H9 (cell line): ENCODE measurements around the gene GPR107. TPM values are rescaled to one million over a fixed set of nuclear protein-coding genes. Genes with fewer than 3 reads are reported as not detected.

Source experiments
- DNase-seq: peaks from one replicate; pipeline ENCODE4 v3.0.0-alpha.2; 2017
- H2AFZ ChIP-seq: one replicate; pipeline ENCODE4 v1.6.1; 2013; ENCODE audit warnings: mild to moderate bottlenecking, low read length, control low read depth, moderate library complexity
- H2AK5ac ChIP-seq: 2 replicates; pipeline ENCODE4 v1.6.1; 2013; ENCODE audit warnings: low read length, control low read depth, mixed read lengths; ENCODE audit not compliant: insufficient read length
- H2BK120ac ChIP-seq: one replicate; pipeline ENCODE4 v1.6.1; 2013; ENCODE audit warnings: low read depth, mild to moderate bottlenecking, low read length, control low read depth, inconsistent platforms; ENCODE audit not compliant: poor library complexity, severe bottlenecking
- H2BK12ac ChIP-seq: 2 replicates; pipeline ENCODE4 v1.6.1; 2013; ENCODE audit warnings: low read length, control low read depth, mixed read lengths, low read depth; ENCODE audit not compliant: insufficient read length
- H2BK15ac ChIP-seq: 2 replicates; pipeline ENCODE4 v1.6.1; 2013; ENCODE audit warnings: low read depth, low read length, control low read depth
- H2BK20ac ChIP-seq: one replicate; pipeline ENCODE4 v1.6.1; 2013; ENCODE audit warnings: low read depth, mild to moderate bottlenecking, low read length, control low read depth, inconsistent platforms; ENCODE audit not compliant: poor library complexity, severe bottlenecking
- H2BK5ac ChIP-seq: 2 replicates; pipeline ENCODE4 v1.6.1; 2013; ENCODE audit warnings: low read length, control low read depth, mixed read lengths; ENCODE audit not compliant: insufficient read length
- H3K14ac ChIP-seq: 2 replicates; pipeline ENCODE4 v1.6.1; 2013; ENCODE audit warnings: low read length, control low read depth; ENCODE audit not compliant: insufficient read depth
- H3K18ac ChIP-seq: 2 replicates; pipeline ENCODE4 v1.6.1; 2013; ENCODE audit warnings: low read depth, mild to moderate bottlenecking, mixed read lengths, low read length, control low read depth; ENCODE audit not compliant: insufficient read length
- H3K23ac ChIP-seq: 2 replicates; pipeline ENCODE4 v1.6.1; 2013; ENCODE audit warnings: low read length, control low read depth, mixed read lengths, low read depth; ENCODE audit not compliant: insufficient read length
- H3K23me2 ChIP-seq: 2 replicates; pipeline ENCODE4 v1.6.1; 2013; ENCODE audit warnings: low read depth, mild to moderate bottlenecking, mixed read lengths, low read length, control low read depth; ENCODE audit not compliant: insufficient read length, poor library complexity, severe bottlenecking
- H3K27ac ChIP-seq: 2 replicates; pipeline ENCODE4 v1.5.1; 2013; ENCODE audit warnings: low read length, control low read depth, mixed read lengths, low read depth; ENCODE audit not compliant: insufficient read length
- H3K27me3 ChIP-seq: 2 replicates; pipeline ENCODE4 v1.6.1; 2013; ENCODE audit warnings: low read length, control low read depth, inconsistent platforms; ENCODE audit not compliant: insufficient read depth
- H3K4ac ChIP-seq: 2 replicates; pipeline ENCODE4 v1.6.1; 2013; ENCODE audit warnings: low read depth, mild to moderate bottlenecking, control low read depth, inconsistent platforms, low read length, moderate library complexity
- H3K4me1 ChIP-seq: 2 replicates; pipeline ENCODE4 v1.6.1; 2013; ENCODE audit warnings: low read length, control low read depth, inconsistent platforms; ENCODE audit not compliant: insufficient read depth
- H3K4me2 ChIP-seq: 2 replicates; pipeline ENCODE4 v1.6.1; 2013; ENCODE audit warnings: low read length, control low read depth, mixed read lengths; ENCODE audit not compliant: insufficient read length, insufficient read depth
- H3K56ac ChIP-seq: 2 replicates; pipeline ENCODE4 v1.6.1; 2013; ENCODE audit warnings: low read depth, mild to moderate bottlenecking, mixed read lengths, low read length, control low read depth; ENCODE audit not compliant: insufficient read length
- H3K79me1 ChIP-seq: 2 replicates; pipeline ENCODE4 v1.6.1; 2013; ENCODE audit warnings: low read depth, mild to moderate bottlenecking, moderate library complexity, low read length, control low read depth, inconsistent platforms; ENCODE audit not compliant: insufficient read depth, poor library complexity, severe bottlenecking
- H3K79me2 ChIP-seq: 2 replicates; pipeline ENCODE4 v1.6.1; 2013; ENCODE audit warnings: low read length, control low read depth, inconsistent platforms; ENCODE audit not compliant: insufficient read depth
- H3K9ac ChIP-seq: 2 replicates; pipeline ENCODE4 v1.6.1; 2013; ENCODE audit warnings: low read length, control low read depth, mixed read lengths; ENCODE audit not compliant: insufficient read length; ENCODE audit errors: extremely low read depth
- H3K9me3 ChIP-seq: one replicate; pipeline ENCODE4 v1.6.1; 2013; ENCODE audit warnings: low read depth, low read length, inconsistent platforms; ENCODE audit not compliant: control insufficient read depth
- H3T11ph ChIP-seq: one replicate; pipeline ENCODE4 v1.6.1; 2013; ENCODE audit warnings: mild to moderate bottlenecking, low read length, control low read depth, inconsistent platforms
- H4K20me1 ChIP-seq: one replicate; pipeline ENCODE4 v1.6.1; 2013; ENCODE audit not compliant: control insufficient read depth, insufficient read length, insufficient read depth
- H4K5ac ChIP-seq: 2 replicates; pipeline ENCODE4 v1.6.1; 2013; ENCODE audit warnings: low read depth, mild to moderate bottlenecking, mixed read lengths, low read length, control low read depth; ENCODE audit not compliant: insufficient read length
- H4K8ac ChIP-seq: replicated peaks from 2 replicates; pipeline ENCODE4 v1.6.1; 2013; ENCODE audit warnings: low read length, control low read depth, mixed read lengths, low read depth; ENCODE audit not compliant: insufficient read length
- H4K91ac ChIP-seq: 2 replicates; pipeline ENCODE4 v1.6.1; 2013; ENCODE audit warnings: low read depth, mild to moderate bottlenecking, moderate library complexity, mixed read lengths, low read length, control low read depth; ENCODE audit not compliant: insufficient read length
- H3K27ac Mint-ChIP-seq, 3 experiments: 2 replicates in 2 of 3; 3 replicates in 1 of 3; pipeline ENCODE4 v1.8.0; 2020 to 2021; ENCODE audit warnings: mixed read lengths in 3 of 3, mild to moderate bottlenecking in 1 of 3, moderate library complexity in 1 of 3
- H3K27me3 Mint-ChIP-seq: 2 replicates; pipeline ENCODE4 v1.8.0; 2021; ENCODE audit warnings: low read depth, mild to moderate bottlenecking, moderate library complexity, mixed read lengths
- H3K36me3 Mint-ChIP-seq, 3 experiments: 2 replicates in 2 of 3; 3 replicates in 1 of 3; pipeline ENCODE4 v1.8.0; 2020 to 2021; ENCODE audit warnings: low read depth in 3 of 3, mixed read lengths in 3 of 3; ENCODE audit not compliant: insufficient read depth in 1 of 3
- H3K4me1 Mint-ChIP-seq, 2 experiments: 2 replicates each; pipeline ENCODE4 v1.8.0; 2020; ENCODE audit warnings: mixed read lengths in 2 of 2
- H3K4me3 Mint-ChIP-seq, 2 experiments: 2 replicates in 1 of 2; 3 replicates in 1 of 2; pipeline ENCODE4 v1.8.0; 2020 to 2021; ENCODE audit warnings: mild to moderate bottlenecking in 2 of 2, mixed read lengths in 2 of 2, moderate library complexity in 1 of 2
- H3K9me3 Mint-ChIP-seq, 2 experiments: 2 replicates in 1 of 2; 3 replicates in 1 of 2; pipeline ENCODE4 v1.8.0; 2020; ENCODE audit warnings: mild to moderate bottlenecking in 2 of 2, mixed read lengths in 2 of 2, moderate library complexity in 1 of 2
- CTCF ChIP-seq: fragments of 200-600 bp; sonication (generic); conservative IDR thresholded peaks from 3 replicates; pipeline ENCODE4 v1.8.0; 2021; ENCODE audit warnings: antibody characterized with exemption, mild to moderate bottlenecking
- WGBS: extraction: QIAGEN DNeasy Blood & Tissue Kit; methylation state at CpG from one replicate; pipeline ENCODE4 v1.1.7; 2013; ENCODE audit warnings: missing lambda C conversion rate, low lambda C conversion rate, mixed read lengths; ENCODE audit not compliant: insufficient read length; ENCODE audit errors: extremely low coverage; 5-methylcytosine and 5-hydroxymethylcytosine counted together
- total RNA-seq: library from RNA; stranded (reverse); gene quantifications from 2 replicates; pipeline ENCODE4 v1.2.1, GENCODE V29; 2021

GPR107 gene
- total RNA-seq, 1 experiment from 2014 or later, result 38.0 TPM

- Histone ChIP-seq H2BK5ac (no peak overlapping the region), H3K9ac (no peak overlapping the region), H3K18ac (no peak overlapping the region), H4K5ac (no peak overlapping the region), H4K20me1 (no peaks in the 10 kb centered on the region), H3K23me2 (no peaks in the 10 kb centered on the region), H2AFZ (no peak overlapping the region), H3K27ac (no peak overlapping the region), H4K91ac (no peak overlapping the region), H3T11ph (no peak overlapping the region), H3K4me1 (no peaks in the 10 kb centered on the region), H3K27me3 (no peaks in the 10 kb centered on the region), H4K8ac (no peak overlapping the region), H3K79me1 (no peaks in the 10 kb centered on the region), H3K56ac (no peak overlapping the region), H3K4me2 (no peak overlapping the region), H2BK120ac (no peak overlapping the region), H2BK15ac (no peak overlapping the region), H3K23ac (no peak overlapping the region), H2AK5ac (no peak overlapping the region), H3K14ac (no peak overlapping the region), H3K9me3 (no peaks in the 10 kb centered on the region), H2BK20ac (no peak overlapping the region), H3K79me2 (no peaks in the 10 kb centered on the region; the same call in 1 of the 2 replicates), H3K4ac (no peak overlapping the region), H2BK12ac (no peak overlapping the region)
- DNase-seq, result no peak
- no peaks in the 10 kb centered on the region for H3K27me3 Mint-ChIP-seq
- no peaks in the 10 kb centered on the region for H3K9me3 Mint-ChIP-seq
- H3K27ac Mint-ChIP-seq, result no peak overlapping the region; a peak in 1 of 7 replicates
- no peak for TF ChIP-seq CTCF
- peaks cover 10 to 14% of the 10 kb centered on the region in 2 experiments for H3K4me1 Mint-ChIP-seq
- no CpG with 5 or more reads among the region's 9 CpGs for WGBS
- H3K36me3 Mint-ChIP-seq, result no peaks in the 10 kb centered on the region; a peak in 1 of 7 replicates
- no peak overlapping the region for H3K4me3 Mint-ChIP-seq
Measured at GRCh38 chr9:130027533-130028365, 26.0 kb upstream of the GPR107 start.
